GM12801 (cell line): Measurements from ENCODE around the gene PDIA4.

Source experiments
- CTCF ChIP-seq: IDR thresholded peaks from one replicate; pipeline ENCODE4 v1.5.1; 2011; ENCODE audit warnings: control low read depth; ENCODE audit not compliant: insufficient read length; ENCODE audit errors: extremely low read depth

Gene PDIA4

GRCh38 chr7:149070372-149071125 is 42.2 kb upstream of the PDIA4 start:
- TF ChIP-seq CTCF = no peak

- no peak for TF ChIP-seq CTCF
Observed at GRCh38 chr7:149067869-149068268, 39.6 kb upstream of the PDIA4 start.

GRCh38 chr7:149063476-149063875 is 35.2 kb upstream of the PDIA4 start:
- TF ChIP-seq CTCF = no peak

GRCh38 chr7:149060156-149060555 is 31.9 kb upstream of the PDIA4 start:
- TF ChIP-seq CTCF = no peak

GRCh38 chr7:149053885-149054284 is 25.6 kb upstream of the PDIA4 start:
- TF ChIP-seq CTCF = no peak

- no peak for TF ChIP-seq CTCF
Observed at GRCh38 chr7:149053384-149053783, 25.1 kb upstream of the PDIA4 start.

- no peak for TF ChIP-seq CTCF
Observed at GRCh38 chr7:149050941-149051340, 22.6 kb upstream of the PDIA4 start.
